HL-60/S4 treated with retinoic acid at 250 ng/mL for 4 days and 3 days (cell line): ENCODE data around the gene ADAMTS13.

Experiments used
- in situ Hi-C: fragments of 300-500 bp; cut with MboI; formaldehyde crosslinking; loops from 2 replicates; pipeline ENCODE4 v1.7.0; 2022; ENCODE audit warnings: low sequenced_read_pairs

The ADAMTS13 gene

DNA sequence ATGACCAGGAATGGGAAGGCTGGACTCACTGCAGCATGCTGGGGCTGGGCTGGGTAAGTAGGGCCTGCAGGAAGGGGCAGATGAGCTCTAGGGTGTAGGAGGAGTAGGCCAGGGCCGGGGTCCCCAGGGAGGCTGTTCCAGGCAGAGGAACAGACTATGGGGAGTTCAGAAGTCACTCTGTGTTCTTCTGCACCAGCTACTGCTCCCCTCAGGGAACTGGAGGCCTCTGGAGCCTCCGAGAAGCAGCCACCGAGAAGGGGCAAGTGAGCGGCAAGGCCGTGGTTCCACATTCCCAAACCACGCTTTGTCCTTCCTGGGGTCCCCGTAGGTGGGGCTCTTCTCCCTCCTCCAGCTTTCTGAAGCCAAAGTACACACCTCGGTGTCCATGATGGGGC lies 65.2 kb downstream of the ADAMTS13 start:
- in situ Hi-C loops: loop anchor here (10.0 kb wide), 1 partner anchor 303 kb away; no protein-coding TSS in a partner anchor

- in situ Hi-C loops: loop anchor here (10.0 kb wide), 1 partner anchor 304 kb away; no protein-coding TSS in a partner anchor
Measured at GRCh38 chr9:133488686-133489252, 66.6 kb downstream of the ADAMTS13 start.

GRCh38 chr9:133489253-133490190 lies 67.4 kb downstream of the ADAMTS13 start:
- in situ Hi-C loops: loop anchor here (10.0 kb wide), 1 partner anchor 305 kb away; no protein-coding TSS in a partner anchor

DNA sequence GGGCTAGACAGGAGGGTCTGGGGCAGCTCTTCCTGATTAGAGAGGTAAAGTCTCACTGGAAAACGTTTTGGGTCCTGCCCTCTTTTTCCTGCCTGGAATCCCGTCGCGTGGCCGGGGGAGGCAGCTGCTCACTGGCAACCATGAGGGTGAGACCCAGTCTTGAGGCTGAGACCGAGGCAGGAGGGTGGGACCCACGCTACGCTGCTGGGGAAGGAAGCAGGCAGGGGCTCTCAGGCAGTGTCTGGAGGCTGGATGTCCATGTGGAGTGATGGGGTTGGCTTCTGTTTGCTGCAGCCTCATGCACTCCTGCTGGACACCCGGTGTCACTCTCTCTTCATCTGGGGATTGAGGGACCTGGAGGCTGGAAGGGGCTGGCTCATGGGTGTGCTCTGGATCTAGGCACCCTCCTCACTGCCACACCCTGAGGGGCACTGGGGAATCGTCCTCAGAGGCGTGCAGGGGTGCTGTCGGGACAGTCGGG lies 68.1 kb downstream of the ADAMTS13 start:
- in situ Hi-C loops: no loop called here

- in situ Hi-C loops: no loop called here
Measured at GRCh38 chr9:133490865-133491655, 68.9 kb downstream of the ADAMTS13 start.

- in situ Hi-C loops: no loop called here
Measured at GRCh38 chr9:133491656-133491925, 69.4 kb downstream of the ADAMTS13 start.

GRCh38 chr9:133492061-133493021 lies 70.2 kb downstream of the ADAMTS13 start:
- in situ Hi-C loops: no loop called here

GRCh38 chr9:133493428-133493827 lies 71.3 kb downstream of the ADAMTS13 start:
- in situ Hi-C loops: no loop called here

DNA sequence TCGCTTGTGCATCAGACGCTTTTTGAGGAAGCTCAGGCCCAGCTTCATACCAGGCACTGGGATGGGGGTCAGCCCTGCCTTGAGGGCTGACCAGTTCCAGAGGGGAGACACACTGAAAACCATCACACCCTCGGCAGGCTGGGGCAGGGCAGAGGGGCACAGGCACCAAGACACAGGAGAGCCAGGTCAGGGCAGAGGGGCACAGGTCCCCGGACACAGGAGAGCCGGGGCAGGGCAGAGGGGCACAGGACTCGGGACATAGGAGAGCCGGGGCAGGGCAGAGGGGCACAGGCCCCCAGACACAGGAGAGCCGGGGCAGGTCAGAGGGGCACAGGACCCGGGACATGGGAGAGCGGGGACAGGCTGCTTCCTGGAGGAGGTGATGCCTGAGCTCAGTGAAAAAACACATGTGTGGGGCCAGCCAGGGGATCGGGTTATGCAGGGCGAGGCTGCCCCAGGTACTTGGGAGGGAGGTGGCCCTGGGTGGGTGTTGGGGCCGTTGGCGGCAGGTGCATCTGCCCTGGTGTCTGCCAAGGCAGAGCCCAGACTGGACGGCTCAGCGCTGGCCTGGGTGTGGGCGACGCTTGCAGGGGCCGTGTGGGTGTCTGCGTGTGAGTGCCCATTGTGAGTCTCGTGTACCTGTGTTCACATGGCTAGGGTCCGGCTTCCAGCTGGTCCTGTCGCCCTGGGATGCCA lies 71.8 kb downstream of the ADAMTS13 start:
- in situ Hi-C loops: no loop called here

DNA sequence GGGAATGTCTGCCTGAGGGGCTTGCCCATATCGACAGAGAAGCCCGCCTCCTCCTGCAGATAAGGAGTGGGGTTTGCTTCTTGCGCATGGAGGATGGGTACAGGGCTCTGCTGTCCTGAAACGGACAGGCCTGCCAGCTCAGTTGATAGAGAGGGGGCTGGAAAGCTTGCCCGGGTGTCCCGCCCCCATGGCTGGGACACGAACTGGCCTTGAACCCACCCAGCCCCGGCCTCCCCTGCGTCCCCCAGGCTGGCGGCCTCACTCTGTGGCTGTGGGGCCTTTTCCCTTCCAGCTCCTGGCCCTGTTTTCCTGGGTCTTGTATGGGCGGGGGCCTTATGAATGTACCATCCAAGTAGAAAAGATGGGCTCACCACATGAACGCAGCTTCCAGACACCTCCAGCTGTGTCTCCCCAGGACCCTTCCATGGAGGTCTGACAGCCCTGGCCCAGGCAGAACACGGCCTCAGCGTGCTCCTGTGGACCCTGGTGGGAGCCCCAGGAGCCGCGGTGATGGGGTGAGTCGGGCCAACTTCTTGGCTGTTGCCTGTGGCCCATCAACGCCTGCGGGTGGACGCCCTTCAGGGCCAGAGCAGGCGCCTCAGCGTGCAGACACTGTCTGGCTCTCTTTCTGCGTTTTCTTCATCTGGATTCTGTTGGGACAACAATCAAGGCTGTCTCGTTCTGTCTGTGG lies 72.6 kb downstream of the ADAMTS13 start:
- in situ Hi-C loops: no loop called here

- in situ Hi-C loops: no loop called here
Measured at GRCh38 chr9:133495327-133496293, 73.4 kb downstream of the ADAMTS13 start.

DNA sequence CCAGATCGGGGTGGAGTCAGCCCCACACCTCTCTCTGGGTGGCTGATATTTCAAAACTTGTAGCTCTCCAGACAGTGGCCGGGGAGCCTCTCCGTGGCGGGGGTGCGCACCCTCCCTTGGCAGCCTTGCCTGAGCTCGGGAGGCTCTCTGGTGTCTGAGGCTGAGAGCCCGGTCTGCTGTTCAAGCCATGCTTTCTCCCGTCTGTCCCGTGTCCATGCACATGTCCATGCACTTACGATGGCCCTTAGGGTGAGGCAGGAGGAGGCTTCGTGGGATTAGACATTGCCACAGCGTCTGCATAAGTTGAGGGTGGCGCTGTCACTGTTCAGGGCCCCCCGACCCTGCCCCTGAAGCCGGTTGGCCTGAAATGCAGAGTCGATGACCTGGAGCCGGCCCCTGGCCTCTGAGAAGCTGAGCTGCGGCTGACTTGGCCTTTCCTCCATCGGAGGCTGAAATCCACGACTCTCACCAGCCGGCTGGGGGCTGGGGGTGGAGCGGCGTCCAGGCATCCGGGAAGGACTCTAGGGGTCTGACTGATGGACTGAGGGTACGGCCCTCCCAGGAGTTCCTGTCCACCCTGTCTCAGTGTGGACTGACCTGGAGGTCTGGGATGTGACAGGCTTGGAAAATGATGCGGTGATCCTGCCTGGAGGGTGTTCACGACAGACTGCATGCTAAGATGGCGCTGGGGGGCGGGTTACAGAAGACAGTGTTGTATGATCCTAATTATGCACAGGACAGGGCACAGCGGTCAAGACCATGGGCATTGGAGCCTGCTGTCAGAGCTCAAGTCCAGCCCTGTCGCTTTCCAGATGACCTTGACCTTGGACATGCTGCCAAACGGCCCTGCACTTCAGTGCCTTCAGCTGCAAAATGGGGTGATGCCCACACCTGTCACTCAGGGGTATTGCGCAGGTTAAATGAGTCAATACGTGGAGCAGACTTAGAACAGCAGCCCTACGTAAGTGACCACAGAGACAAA lies 75.0 kb downstream of the ADAMTS13 start:
- in situ Hi-C loops: no loop called here

- in situ Hi-C loops: no loop called here
Measured at GRCh38 chr9:133499132-133499891, 77.1 kb downstream of the ADAMTS13 start.

DNA sequence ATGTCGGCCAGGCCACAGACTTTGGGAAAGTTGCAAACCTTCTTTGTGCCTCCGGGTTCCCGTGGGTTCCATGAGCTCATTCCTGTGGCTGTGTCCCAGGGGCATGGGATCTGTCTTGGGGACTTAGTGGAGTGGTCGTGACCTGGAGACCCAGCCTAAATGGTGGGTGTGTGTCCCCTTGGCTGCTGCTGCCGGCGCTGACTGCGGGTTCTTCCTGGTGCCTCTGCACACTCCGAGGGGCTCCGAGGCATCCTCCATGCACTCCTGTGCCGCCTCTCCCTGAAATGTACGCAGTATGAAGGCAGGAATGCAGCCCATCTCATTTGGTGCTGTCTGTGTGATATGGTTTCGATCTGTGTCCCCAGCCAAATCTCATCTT lies 77.7 kb downstream of the ADAMTS13 start:
- in situ Hi-C loops: no loop called here

DNA sequence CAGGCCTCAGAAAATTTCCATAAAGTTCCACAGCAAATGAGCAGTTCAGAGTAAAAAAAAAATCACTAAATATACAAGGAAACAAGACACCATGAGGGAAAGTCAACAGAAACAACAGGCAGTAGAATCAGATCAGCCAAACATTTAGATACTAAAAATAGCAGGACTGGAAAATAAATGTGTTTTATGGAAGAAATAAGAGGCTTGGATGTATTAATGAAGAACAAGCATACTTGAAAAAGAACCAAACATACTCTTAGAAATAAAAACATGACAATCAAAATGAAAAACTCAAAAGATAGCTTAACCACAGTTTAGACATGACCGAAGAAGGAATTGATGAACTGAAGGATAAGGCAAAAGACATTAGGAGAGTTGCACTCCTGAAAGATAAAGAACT lies 79.9 kb downstream of the ADAMTS13 start:
- in situ Hi-C loops: no loop called here

DNA sequence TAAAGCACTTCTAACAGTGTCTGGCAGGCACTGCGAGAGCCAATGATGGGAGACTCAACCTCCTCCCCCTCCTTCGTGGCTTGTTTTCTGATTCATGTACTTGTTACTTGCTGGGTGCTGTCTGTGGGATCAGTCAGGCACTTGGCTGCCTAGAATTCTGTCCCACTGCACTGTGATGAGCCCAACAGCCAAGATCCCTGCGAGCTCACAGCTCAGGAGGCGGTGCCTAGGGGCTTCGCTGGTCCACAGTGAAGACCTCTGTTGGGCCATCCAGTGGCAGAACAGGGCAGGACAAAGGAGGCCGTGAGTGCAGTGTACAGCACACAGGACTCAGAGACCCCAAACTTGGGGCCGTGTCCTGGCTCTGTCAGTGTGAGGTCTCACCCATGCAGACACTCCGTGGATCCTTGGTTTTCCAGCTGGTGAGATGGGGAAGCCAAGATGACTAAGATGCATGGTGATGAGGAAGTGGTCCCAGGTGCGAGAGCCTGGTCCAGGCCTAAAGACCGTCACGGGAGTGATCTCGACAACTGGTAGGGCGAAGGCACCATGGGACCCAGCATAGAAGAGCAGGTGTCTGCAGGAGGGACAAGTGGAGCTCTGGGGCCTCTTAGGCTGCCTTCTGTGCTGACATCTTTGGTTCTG lies 83.1 kb downstream of the ADAMTS13 start:
- in situ Hi-C loops: no loop called here
